Measurements from ENCODE around the gene CAMK2A.

The CAMK2A gene

DNA sequence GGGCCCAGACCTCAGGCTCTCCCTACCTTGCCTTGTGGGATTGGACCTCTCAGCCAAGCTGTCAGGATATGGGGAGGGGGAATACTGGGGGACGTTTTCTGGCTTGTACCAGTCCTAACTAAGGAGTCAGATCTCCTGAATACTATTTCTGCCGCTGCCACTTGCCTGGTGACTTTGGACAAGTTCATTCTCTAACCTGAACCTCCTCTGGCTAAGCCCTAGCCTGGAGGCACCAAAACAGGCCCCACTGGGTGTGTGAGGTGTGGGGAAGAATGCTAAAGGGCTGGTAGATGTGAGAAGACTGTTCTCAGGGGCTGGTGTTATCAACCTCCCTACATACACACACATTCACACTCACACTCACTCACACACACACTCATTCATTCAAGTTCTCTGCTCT lies 98.6 kb downstream of the CAMK2A start:
- H3K4me3 Mint-ChIP-seq, result no peak overlapping the region
- no peaks in the 10 kb centered on the region for H3K9me3 Mint-ChIP-seq
- intact Hi-C loops (cut with micrococcal nuclease), result no loop called here
- peaks cover 11% of the 10 kb centered on the region for H3K4me1 Mint-ChIP-seq (ENCODE audit: low read depth)
- H3K36me3 Mint-ChIP-seq (ENCODE audit: low read depth), result no peaks in the 10 kb centered on the region
- peaks cover 68% of the 10 kb centered on the region for H3K27me3 Mint-ChIP-seq
- H3K27ac Mint-ChIP-seq, result no peak overlapping the region

DNA sequence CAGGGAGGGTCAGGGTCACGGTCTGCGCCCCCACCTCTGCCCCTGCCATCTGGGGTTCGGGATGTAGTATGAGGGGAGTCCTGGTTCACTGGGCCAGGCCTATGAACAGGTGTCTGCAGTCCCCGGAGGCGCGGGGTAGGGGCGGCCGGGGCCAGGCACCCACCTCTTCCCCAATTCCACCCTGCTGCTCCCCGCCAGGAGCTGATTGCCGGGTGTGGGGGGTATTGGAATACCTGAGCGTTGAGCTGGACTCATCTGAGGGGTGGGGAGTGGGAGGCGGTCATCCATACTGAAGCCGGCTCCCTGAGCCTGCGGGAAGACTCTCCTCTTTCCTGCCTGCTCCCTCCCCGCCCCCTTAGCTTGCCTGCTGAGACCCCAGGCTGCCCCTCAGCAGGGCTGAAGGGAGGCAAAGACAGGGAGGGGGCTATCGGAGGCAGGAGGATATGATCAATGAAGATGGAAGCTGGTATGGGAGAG lies 99.0 kb downstream of the CAMK2A start:
- H3K27me3 Mint-ChIP-seq, result peaks cover 68% of the 10 kb centered on the region
- intact Hi-C loops (cut with micrococcal nuclease), result no loop called here
- H3K9me3 Mint-ChIP-seq, result no peaks in the 10 kb centered on the region
- peaks cover 16% of the 10 kb centered on the region for H3K4me1 Mint-ChIP-seq (ENCODE audit: low read depth)
- no peak overlapping the region for H3K27ac Mint-ChIP-seq
- no peak overlapping the region for H3K4me3 Mint-ChIP-seq
- no peaks in the 10 kb centered on the region for H3K36me3 Mint-ChIP-seq (ENCODE audit: low read depth)

DNA sequence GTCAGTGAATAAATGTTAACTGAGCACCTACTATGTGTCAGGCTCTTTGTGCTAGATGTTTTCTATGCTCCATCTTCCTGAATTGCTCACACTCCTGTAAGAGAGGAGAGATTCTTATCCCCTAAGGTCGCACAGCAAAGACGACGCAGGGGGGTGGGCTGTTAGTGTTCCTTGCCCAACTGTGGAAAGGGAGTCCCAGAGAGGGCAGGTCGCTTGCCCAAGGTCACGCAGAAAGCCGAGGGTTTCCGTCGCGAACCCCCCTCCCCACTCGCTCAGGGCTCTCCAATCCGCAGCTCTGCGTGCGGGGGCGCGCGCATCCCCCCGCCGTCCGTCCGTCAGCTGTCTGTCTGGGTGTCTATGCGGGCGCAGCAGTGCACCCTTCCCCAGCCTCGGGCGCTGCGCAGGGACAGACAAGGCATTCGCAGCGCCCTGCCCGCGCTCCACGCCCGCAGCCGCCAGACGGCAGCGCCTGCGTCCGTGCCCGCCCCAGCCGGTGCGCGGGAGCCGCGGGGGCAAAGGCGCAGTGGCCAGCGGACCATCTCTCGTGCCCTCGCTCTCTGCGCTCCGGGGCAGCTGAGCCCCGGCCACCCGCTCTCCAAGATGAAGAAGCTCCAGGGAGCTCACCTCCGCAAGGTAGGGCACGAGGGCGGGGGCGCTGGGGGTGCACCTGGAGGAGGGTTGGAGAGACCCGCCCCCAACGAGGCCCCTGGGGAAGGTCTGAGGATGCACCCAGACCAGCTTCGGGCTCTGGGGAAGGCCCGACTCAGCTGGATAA lies 99.7 kb downstream of the CAMK2A start, which contains the start of gene SLC6A7:
Gene SLC6A7 (plus strand): TSS at position 335 of the 775 bp plus-strand sequence. CDS start 266 bp downstream, at position 601.
- H3K36me3 Mint-ChIP-seq (ENCODE audit: low read depth), result no peaks in the 10 kb centered on the region

DNA sequence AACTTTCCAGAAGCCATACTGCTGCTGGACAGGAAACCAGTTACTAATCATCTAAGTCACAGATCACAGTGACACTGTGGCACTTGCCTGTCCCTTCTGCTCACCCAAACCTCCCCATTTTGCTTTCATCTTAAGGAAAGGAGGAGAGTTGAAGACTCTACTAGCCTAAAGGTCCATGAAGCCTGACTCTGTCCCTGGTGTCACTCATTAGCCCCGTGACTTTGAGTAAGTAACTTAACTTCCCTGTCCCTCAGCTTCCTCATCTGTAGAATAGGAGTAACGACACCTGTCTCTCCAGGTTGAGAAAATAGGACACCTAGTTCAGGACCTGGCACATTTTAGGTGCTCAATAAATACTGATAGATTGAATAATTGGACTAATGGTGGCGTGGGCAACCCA lies 100.2 kb downstream of the CAMK2A start:
- no peaks in the 10 kb centered on the region for H3K9me3 Mint-ChIP-seq
- H3K4me1 Mint-ChIP-seq (ENCODE audit: low read depth), result peaks cover 28% of the 10 kb centered on the region
- no peak overlapping the region for H3K4me3 Mint-ChIP-seq
- H3K27ac Mint-ChIP-seq, result no peak overlapping the region
- intact Hi-C loops (cut with micrococcal nuclease), result no loop called here
- peaks cover 64% of the 10 kb centered on the region for H3K27me3 Mint-ChIP-seq
- H3K36me3 Mint-ChIP-seq (ENCODE audit: low read depth), result no peaks in the 10 kb centered on the region

More for the DNA sequence above, 99.7 kb downstream of the CAMK2A start, which contains the start of gene SLC6A7:
- intact Hi-C loops (cut with micrococcal nuclease), result no loop called here
- peaks cover 22% of the 10 kb centered on the region for H3K4me1 Mint-ChIP-seq (ENCODE audit: low read depth)
- H3K4me3 Mint-ChIP-seq, result no peak within 1 kb of the TSS
- peaks cover 64% of the 10 kb centered on the region for H3K27me3 Mint-ChIP-seq
- no peaks in the 10 kb centered on the region for H3K9me3 Mint-ChIP-seq
- H3K27ac Mint-ChIP-seq, result no peak within 1 kb of the TSS

DNA sequence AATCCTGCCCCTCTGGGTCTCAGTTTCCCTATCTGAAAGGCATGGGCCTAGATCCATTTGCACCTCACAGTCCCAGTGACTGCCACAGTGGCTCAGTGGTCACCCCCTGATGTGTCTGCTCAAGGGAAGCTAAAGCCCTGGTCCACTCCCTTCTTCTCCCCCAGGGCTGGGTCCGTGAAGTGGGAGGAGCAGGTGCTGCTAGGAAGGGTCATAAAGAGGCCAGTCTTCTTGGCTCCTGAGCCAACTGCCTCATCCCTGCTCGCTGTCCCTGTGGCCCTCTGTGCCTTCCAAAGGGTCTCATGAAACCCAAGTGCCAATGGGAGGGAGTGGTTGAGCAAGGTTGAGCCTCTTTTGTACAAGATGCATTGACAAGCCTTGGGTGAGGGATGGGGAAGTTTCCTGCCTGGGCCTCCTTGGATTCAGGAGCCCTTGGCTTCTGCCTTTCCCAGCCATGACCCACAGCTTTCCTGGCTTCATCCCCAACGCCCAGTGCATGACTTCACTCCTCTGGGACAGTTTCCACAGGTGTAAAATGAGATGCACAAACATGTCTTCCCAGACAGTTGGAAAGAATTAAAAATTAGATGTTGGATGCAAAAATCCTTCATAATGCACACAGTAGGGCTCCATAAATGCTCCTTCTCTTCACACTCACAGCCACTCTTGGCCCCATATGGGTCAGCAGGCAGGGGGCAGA lies 101.3 kb downstream of the CAMK2A start:
- peaks cover 58% of the 10 kb centered on the region for H3K27me3 Mint-ChIP-seq
- H3K36me3 Mint-ChIP-seq (ENCODE audit: low read depth), result no peaks in the 10 kb centered on the region
- H3K9me3 Mint-ChIP-seq, result no peaks in the 10 kb centered on the region
- intact Hi-C loops (cut with micrococcal nuclease), result no loop called here
- peaks cover 28% of the 10 kb centered on the region for H3K4me1 Mint-ChIP-seq (ENCODE audit: low read depth)
- H3K27ac Mint-ChIP-seq, result no peak overlapping the region
- H3K4me3 Mint-ChIP-seq, result no peak overlapping the region

DNA sequence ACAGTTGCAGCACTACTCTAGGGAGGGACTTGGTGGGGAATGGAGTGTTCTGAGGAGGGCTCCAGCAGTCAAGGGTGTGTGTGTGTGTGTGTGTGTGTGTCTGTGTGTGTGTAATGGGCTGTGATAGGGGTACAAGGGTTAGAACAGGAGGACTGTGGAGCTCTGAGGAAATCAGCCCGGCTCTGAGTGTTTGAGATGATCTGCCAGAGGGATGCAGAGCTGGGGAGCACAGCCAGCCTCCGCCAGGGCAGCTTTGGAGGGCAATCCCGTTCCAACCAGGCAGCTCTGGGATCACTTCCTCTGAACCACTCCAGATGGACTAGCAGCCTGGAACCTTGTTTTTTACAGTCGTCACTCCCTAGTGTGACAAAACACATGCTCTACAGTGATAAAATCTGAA lies 102.7 kb downstream of the CAMK2A start:
- no peak overlapping the region for H3K27ac Mint-ChIP-seq
- peaks cover 51% of the 10 kb centered on the region for H3K27me3 Mint-ChIP-seq
- H3K4me3 Mint-ChIP-seq, result no peak overlapping the region
- H3K9me3 Mint-ChIP-seq, result no peaks in the 10 kb centered on the region
- H3K36me3 Mint-ChIP-seq (ENCODE audit: low read depth), result no peaks in the 10 kb centered on the region
- intact Hi-C loops (cut with micrococcal nuclease), result no loop called here
- H3K4me1 Mint-ChIP-seq (ENCODE audit: low read depth), result peaks cover 28% of the 10 kb centered on the region

DNA sequence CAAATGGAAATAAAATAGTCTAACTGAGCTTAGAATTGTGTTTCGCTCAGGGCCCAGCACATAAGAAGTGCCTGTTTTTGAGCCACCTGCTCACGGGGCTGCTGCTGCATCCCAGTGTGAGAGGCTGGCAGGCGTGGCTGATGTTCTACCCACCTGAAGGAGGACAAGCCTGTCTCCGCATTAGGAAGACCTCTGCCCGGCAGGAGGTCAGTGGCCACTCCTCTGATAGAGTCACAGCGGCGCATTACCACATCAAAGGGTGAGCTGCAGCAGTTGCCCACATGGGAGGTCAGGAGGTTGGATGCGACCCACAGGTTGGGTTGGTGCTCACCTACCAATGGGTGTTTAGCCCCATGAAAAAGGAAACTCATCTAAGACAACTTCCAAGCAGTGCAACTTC lies 103.4 kb downstream of the CAMK2A start:
- H3K4me3 Mint-ChIP-seq, result no peak overlapping the region
- no peaks in the 10 kb centered on the region for H3K9me3 Mint-ChIP-seq
- peaks cover 44% of the 10 kb centered on the region for H3K27me3 Mint-ChIP-seq
- no peaks in the 10 kb centered on the region for H3K36me3 Mint-ChIP-seq (ENCODE audit: low read depth)
- H3K4me1 Mint-ChIP-seq (ENCODE audit: low read depth), result peaks cover 34% of the 10 kb centered on the region
- no peak overlapping the region for H3K27ac Mint-ChIP-seq
- intact Hi-C loops (cut with micrococcal nuclease), result no loop called here

DNA sequence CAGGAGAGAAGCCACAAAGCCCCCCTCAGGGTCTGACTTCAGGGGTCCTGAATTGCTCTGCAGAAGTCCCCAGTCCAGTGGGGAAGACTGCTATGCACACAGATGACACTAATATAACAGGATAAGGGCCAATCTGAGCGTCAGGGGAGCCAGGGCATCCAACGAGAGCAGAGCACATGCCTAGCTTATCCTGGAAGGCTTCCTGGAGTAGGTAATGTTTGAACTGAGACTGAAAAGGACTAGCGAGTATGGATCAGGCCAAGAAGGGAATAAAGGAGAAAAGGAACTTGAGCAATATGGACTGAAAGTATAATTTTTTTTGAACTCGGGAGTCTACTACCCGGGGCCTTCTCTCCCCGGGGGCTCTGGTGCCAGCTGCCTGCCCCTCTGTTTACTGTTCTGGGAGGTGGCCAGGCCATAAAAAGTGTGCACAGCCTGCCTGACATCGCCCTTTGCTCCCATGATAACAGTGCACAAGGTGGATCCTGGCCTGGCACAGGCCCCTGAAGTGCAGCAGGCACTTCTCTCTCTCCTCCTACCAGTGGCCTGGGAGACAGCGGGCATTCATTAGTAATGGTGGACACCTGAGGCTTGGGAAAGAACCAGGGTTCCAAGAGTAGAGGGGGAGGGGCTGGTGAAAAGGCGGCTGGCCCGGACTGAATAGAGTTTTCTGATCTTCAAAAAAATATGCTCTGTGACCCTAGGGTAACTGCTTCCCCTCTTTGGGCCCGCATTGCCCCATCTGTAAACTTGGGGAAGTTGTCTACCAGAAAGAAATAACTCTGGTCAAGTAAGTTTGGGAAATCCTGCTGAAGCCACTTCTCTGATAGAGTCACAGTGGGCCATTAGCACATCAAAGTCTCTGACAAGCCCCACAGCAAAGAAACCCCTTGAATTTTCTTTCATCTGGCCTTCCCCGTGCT lies 104.3 kb downstream of the CAMK2A start:
- Mint-ChIP-seq H3K27ac (no peak overlapping the region), H3K27me3 (peaks cover 35% of the 10 kb centered on the region), H3K4me3 (no peak overlapping the region), H3K9me3 (no peaks in the 10 kb centered on the region), H3K36me3 (ENCODE audit: low read depth) (no peaks in the 10 kb centered on the region), H3K4me1 (ENCODE audit: low read depth) (peaks cover 43% of the 10 kb centered on the region)
- intact Hi-C loops (cut with micrococcal nuclease), result no loop called here

DNA sequence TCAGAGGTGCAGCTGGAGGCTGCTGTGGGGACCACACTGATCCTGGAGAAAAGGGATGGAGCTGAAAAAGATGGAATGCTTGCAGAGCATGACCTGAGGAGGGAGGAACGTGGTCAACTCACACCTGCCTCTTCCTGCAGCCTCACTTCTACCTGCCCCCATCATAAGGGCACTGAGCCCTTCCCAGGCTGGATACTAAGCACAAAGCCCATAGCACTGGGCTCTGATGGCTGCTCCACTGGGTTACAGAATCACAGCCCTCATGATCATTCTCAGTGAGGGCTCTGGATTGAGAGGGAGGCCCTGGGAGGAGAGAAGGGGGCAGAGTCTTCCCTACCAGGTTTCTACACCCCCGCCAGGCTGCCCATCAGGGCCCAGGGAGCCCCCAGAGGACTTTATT lies 105.6 kb downstream of the CAMK2A start:
- H3K4me1 Mint-ChIP-seq (ENCODE audit: low read depth), result peaks cover 44% of the 10 kb centered on the region
- H3K36me3 Mint-ChIP-seq (ENCODE audit: low read depth), result no peaks in the 10 kb centered on the region
- H3K9me3 Mint-ChIP-seq, result no peaks in the 10 kb centered on the region
- peaks cover 22% of the 10 kb centered on the region for H3K27me3 Mint-ChIP-seq
- H3K4me3 Mint-ChIP-seq, result no peak overlapping the region
- H3K27ac Mint-ChIP-seq, result no peak overlapping the region
- intact Hi-C loops (cut with micrococcal nuclease), result no loop called here

DNA sequence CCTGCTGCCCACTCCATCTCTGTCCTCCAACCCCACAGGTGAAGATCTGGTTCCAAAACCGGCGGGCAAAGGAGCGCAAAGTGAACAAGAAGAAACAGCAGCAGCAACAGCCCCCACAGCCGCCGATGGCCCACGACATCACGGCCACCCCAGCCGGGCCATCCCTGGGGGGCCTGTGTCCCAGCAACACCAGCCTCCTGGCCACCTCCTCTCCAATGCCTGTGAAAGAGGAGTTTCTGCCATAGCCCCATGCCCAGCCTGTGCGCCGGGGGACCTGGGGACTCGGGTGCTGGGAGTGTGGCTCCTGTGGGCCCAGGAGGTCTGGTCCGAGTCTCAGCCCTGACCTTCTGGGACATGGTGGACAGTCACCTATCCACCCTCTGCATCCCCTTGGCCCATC lies 106.1 kb downstream of the CAMK2A start:
- Mint-ChIP-seq H3K4me1 (ENCODE audit: low read depth) (peaks cover 44% of the 10 kb centered on the region), H3K36me3 (ENCODE audit: low read depth) (no peaks in the 10 kb centered on the region), H3K27ac (no peak overlapping the region), H3K9me3 (no peaks in the 10 kb centered on the region), H3K4me3 (no peak overlapping the region), H3K27me3 (peaks cover 17% of the 10 kb centered on the region)
- intact Hi-C loops (cut with micrococcal nuclease), result no loop called here

DNA sequence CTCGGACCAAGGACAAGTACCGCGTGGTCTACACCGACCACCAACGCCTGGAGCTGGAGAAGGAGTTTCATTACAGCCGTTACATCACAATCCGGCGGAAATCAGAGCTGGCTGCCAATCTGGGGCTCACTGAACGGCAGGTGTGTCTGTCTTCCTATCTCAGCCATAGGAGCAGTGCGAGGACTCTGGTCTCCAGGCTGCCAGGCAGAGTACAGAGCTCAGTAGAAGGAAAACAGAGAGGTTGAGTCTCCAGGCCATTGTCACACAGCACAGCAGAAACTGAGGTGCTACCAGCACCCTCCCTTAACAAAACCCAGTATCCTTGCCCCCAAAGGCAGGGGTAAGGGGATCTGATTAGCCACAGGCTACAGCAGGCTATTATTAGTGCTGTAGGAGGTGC lies 106.8 kb downstream of the CAMK2A start:
- Mint-ChIP-seq H3K36me3 (ENCODE audit: low read depth) (no peaks in the 10 kb centered on the region), H3K4me1 (ENCODE audit: low read depth) (peaks cover 44% of the 10 kb centered on the region), H3K4me3 (no peak overlapping the region), H3K9me3 (no peaks in the 10 kb centered on the region), H3K27me3 (peaks cover 12% of the 10 kb centered on the region), H3K27ac (no peak overlapping the region)
- intact Hi-C loops (cut with micrococcal nuclease), result no loop called here

DNA sequence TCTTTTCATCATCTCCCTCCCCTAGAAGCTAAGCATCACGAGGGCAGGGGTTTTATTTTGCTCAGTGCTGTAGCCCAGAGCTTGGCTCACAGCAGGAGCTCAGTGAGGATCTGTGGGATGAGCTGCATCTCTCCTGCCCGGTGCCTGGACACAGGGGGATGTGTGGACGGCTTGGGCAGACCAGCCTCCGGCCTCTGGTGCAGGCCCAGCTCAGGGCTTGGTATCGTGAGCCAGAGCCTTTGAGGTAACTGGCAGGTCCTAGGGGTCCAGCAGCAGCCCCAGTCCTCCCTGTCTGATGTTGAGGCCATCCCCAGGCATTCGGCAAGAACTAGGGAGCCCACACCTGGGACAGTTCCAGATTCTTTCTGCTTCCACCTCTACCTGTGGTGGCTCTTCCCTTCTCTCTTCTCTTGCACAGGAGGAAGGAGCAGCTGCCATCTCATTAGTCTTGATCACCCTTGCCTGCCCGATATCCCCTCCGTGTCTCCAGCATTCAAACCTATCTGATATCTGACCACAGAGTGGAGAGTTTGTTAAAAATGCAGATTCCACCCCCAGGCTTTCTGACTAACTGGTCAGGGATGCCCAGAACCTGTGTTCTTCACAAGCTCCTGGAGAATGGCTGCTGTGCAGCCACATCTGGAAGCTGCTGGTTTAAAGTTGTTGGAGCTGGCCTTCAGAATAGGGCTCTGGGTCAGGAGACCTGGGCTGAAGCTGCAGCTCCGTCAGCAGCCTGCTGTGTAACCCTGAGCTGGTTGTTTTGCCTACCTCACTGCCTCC lies 107.6 kb downstream of the CAMK2A start:
- peaks cover 43% of the 10 kb centered on the region for H3K4me1 Mint-ChIP-seq (ENCODE audit: low read depth)
- no peaks in the 10 kb centered on the region for H3K9me3 Mint-ChIP-seq
- no peak overlapping the region for H3K27ac Mint-ChIP-seq
- intact Hi-C loops (cut with micrococcal nuclease), result no loop called here
- H3K36me3 Mint-ChIP-seq (ENCODE audit: low read depth), result no peaks in the 10 kb centered on the region
- H3K27me3 Mint-ChIP-seq, result peaks cover 6% of the 10 kb centered on the region
- no peak overlapping the region for H3K4me3 Mint-ChIP-seq

DNA sequence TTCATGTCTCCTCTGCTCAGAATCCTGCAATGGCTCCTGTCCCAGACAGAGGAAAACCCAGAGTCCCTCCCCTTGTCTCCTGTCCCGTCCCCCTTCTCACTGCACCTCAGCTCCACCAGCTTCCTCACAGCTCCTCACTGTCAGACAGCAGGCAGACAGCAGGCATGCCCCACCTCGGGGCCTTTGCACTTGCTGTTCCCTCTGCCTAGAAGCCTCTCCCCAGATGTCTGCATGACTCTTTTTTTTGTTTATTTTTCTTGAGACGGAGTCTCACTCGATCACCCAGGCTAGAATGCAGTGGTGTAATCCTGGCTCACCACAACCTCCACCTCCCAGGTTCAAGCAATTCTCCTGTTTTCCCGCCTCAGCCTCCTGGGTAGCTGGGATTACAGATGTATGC lies 108.5 kb downstream of the CAMK2A start:
- intact Hi-C loops (cut with micrococcal nuclease), result no loop called here
- H3K27ac Mint-ChIP-seq, result peak overlapping the region; percentile 37
- no peaks in the 10 kb centered on the region for H3K36me3 Mint-ChIP-seq (ENCODE audit: low read depth)
- H3K4me1 Mint-ChIP-seq (ENCODE audit: low read depth), result peaks cover 33% of the 10 kb centered on the region
- peaks cover 6% of the 10 kb centered on the region for H3K27me3 Mint-ChIP-seq
- no peaks in the 10 kb centered on the region for H3K9me3 Mint-ChIP-seq
- no peak overlapping the region for H3K4me3 Mint-ChIP-seq

All from dendritic cell treated with granulocyte-macrophage colony-stimulating factor and Interleukin-4, amounts not matched to agents 40 ng/mL and 50 ng/mL, for 4 days (primary cell).